ENCODE measurements around the gene ATXN7L1. TPM values are rescaled to one million over a fixed set of nuclear protein-coding genes. Genes with fewer than 3 reads are reported as not detected.

The ATXN7L1 gene
- total and polyA plus RNA-seq, 8 donors: 13.0 to 15.5 (median 13.8) TPM

DNA sequence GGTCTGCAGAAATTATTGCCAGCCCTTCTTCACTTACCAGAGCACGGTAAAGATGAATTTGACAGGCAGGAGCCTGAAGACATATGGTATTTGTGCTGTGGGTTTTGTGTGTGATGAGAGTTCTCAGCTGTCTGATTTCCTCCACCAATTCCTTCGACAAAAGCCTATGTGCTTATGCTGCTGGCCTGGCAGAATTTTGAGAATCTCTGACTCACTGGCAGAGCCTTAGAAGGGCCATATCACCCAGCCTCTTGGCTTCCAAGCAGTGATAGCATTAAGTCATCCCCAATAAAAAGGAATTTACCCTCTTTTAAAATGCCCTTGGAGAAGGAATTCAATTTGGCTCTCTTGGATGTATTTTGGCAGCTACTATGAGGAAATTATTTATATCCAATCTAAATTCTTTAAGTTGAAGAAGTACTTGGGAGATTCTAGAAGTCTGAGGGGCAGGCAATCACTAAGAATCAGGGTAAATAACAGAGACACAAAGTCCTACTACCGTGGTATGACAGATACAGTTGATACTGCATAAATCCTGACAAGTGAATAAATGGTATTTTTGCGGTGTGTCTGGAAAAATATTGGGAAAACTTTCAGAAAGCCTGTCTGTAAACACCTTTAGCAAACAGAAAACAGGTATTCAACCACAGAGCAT lies 226.5 kb downstream of the ATXN7L1 start:
- peak; percentile 27 for ATAC-seq
- no peaks in the 10 kb centered on the region for H3K27me3 ChIP-seq
- TF ChIP-seq, protein P1, sequence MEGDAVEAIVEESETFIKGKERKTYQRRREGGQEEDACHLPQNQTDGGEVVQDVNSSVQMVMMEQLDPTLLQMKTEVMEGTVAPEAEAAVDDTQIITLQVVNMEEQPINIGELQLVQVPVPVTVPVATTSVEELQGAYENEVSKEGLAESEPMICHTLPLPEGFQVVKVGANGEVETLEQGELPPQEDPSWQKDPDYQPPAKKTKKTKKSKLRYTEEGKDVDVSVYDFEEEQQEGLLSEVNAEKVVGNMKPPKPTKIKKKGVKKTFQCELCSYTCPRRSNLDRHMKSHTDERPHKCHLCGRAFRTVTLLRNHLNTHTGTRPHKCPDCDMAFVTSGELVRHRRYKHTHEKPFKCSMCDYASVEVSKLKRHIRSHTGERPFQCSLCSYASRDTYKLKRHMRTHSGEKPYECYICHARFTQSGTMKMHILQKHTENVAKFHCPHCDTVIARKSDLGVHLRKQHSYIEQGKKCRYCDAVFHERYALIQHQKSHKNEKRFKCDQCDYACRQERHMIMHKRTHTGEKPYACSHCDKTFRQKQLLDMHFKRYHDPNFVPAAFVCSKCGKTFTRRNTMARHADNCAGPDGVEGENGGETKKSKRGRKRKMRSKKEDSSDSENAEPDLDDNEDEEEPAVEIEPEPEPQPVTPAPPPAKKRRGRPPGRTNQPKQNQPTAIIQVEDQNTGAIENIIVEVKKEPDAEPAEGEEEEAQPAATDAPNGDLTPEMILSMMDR (IDR thresholded peaks at IDR 0.05): no peak

DNA sequence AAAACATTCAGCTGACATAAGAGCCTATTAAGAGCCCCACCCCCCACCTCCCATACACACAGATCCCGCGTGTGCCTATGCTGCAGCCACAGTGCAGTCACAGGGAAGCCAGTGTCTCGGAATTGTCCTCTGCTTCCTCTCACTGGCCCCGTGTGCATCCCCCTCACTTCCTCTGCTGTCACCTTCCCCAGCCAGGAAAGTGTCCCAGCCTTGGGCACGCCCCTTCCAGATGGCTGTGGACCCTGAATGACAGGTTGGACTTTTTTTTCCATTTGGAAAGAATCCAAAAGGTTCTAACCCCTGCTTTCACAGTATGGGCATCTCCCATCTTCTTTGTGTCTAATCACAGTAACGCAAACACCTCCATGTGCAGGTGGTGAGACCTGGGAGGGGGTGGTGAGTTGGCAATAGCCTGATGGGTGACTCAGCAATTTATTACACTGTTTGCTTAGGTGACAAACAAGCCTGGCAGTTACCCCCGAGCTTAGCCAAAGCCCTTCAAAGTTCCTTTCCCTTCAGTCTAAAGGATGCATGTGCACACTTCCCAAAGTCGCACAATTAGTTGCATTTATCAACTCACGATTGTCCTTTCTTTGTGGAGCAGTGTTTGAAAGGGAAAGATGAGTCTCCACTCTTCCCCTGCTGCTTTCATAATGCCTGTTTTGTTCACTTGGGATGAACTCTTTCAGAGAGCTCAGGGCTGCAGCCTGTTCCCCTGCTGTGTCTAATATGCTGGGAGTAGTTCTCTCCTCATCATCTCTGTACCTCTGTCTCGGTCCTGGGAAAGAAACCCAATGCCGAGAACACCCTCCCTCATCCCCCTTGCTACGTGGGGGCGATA lies 227.6 kb downstream of the ATXN7L1 start:
- Histone ChIP-seq H3K27me3 (no peaks in the 10 kb centered on the region), H3K27ac (no peak overlapping the region), H3K9me3 (no peaks in the 10 kb centered on the region), H3K36me3 (peaks cover 0 to 25% of the 10 kb centered on the region in 2 donors), H3K4me1 (peaks cover 0 to 18% of the 10 kb centered on the region in 2 donors), H3K4me3 (no peak overlapping the region)
- ATAC-seq (peak; percentile 51), DNase-seq (no peak)
- intact Hi-C loops (cut with DNase I): no loop called here
- TF ChIP-seq, protein P1 (IDR thresholded peaks at IDR 0.05): no peak

More for the DNA sequence above, 226.5 kb downstream of the ATXN7L1 start:
- H3K9me3 ChIP-seq: no peaks in the 10 kb centered on the region
- no peak overlapping the region for H3K4me3 ChIP-seq
- intact Hi-C loops (cut with DNase I): loop anchor here in 1 of 2 donors (10.0 kb wide), 1 partner anchor 395 kb away; no protein-coding TSS in a partner anchor
- no peak for DNase-seq
- H3K4me1 ChIP-seq: peaks cover 0 to 18% of the 10 kb centered on the region in 2 donors
- peaks cover 0 to 30% of the 10 kb centered on the region in 2 donors for H3K36me3 ChIP-seq
- H3K27ac ChIP-seq: no peak overlapping the region

DNA sequence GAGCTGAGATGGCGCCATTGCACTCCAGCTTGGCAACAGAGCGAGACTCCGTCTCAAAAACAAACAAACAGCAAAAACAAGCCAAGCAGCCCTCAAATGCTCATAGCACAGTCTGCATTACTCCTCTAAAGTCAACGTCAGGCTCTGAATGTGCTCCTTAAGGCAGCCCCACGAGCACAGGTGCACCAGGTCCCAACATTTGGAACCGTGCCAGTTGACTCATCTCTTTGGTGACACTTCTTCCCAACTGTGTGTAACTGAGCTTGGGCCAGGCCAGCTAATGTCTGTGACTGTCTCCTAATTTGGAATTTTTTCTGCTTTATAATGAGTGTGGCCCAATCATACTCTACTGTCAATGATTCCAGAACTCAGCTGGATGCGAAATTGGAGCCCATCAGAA lies 228.8 kb downstream of the ATXN7L1 start:
- intact Hi-C loops (cut with DNase I): no loop called here
- no peak overlapping the region for H3K27ac ChIP-seq
- DNase-seq (no peak), ATAC-seq (no peak)
- H3K36me3 ChIP-seq: peaks cover 0 to 32% of the 10 kb centered on the region in 2 donors
- H3K9me3 ChIP-seq: no peaks in the 10 kb centered on the region
- peaks cover 0 to 14% of the 10 kb centered on the region in 2 donors for H3K4me1 ChIP-seq
- H3K4me3 ChIP-seq: no peak overlapping the region
- H3K27me3 ChIP-seq: no peaks in the 10 kb centered on the region
- TF ChIP-seq, protein P1 (IDR thresholded peaks at IDR 0.05): no peak

DNA sequence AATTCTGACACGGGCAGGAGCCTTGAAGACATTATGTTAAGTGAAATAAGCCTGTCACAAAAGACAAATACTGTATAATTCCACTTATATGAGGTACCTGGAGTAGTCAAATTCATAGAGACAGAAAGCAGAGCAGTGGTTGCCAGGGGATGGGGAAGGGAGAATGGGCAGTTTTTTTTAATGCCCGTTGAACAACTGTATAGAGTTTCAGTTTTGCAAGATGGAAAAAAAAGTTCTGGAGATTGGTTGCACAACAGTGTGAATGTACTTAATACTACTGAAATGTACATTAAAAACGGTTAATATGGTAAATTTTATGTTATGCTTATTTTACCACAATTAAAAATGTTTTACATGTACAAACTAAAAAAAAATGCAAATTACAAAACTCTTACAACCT lies 231.5 kb downstream of the ATXN7L1 start:
- Histone ChIP-seq H3K27ac (no peak overlapping the region), H3K36me3 (peaks cover 0 to 42% of the 10 kb centered on the region in 2 donors), H3K4me1 (peaks cover 0 to 13% of the 10 kb centered on the region in 2 donors), H3K4me3 (no peak overlapping the region), H3K27me3 (no peaks in the 10 kb centered on the region), H3K9me3 (no peaks in the 10 kb centered on the region)
- TF ChIP-seq, protein P1 (IDR thresholded peaks at IDR 0.05): no peak
- ATAC-seq (no peak), DNase-seq (no peak)
- intact Hi-C loops (cut with DNase I): no loop called here

DNA sequence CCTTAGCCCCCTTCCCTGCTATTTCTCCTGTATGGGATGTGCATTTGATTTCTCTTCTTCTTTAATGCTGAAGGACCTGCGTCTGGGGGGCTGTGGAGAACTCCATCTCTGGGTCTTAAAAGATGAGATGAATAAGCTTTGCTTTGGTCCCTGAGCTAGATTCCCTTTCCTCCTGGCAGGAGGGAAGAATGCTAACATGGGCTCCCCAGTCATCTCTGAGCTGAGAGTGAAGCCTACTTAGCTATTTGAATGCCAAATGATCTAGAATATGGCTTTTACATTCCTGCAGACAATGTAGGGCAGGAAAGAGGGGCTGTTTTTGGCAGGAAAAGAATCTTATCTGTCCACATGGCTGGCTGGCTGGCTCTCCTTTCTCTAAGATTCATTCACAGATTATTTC lies 232.5 kb downstream of the ATXN7L1 start:
- Histone ChIP-seq H3K4me3 (no peak overlapping the region), H3K27ac (no peak overlapping the region), H3K4me1 (peaks cover 0 to 6% of the 10 kb centered on the region in 2 donors), H3K9me3 (no peaks in the 10 kb centered on the region), H3K27me3 (no peaks in the 10 kb centered on the region), H3K36me3 (peaks cover 0 to 53% of the 10 kb centered on the region in 2 donors)
- no peak for DNase-seq
- TF ChIP-seq, protein P1 (IDR thresholded peaks at IDR 0.05): no peak
- intact Hi-C loops (cut with DNase I): no loop called here
- no peak for ATAC-seq

Data from left lung (tissue), 10 donors.